Small intestine (tissue), 7 donors: ENCODE measurements around the gene HRH4. TPM values are rescaled to one million over a fixed set of nuclear protein-coding genes. Genes with fewer than 3 reads are reported as not detected.

Experiments used
- DNase-seq, 2 donors: peaks; one replicate each; pipeline versions ENCODE4 v3.0.0 to v3.0.0-alpha.2; 2013
- FAIRE-seq: peaks from 2 replicates; lab custom pipeline; 2012; peaks lifted over from hg19 to GRCh38; lab: Jason Lieb, UNC
- H3K27ac ChIP-seq, 3 donors: one replicate each; pipeline ENCODE4 v1.5.1; 2013; ENCODE audit warnings: low read length in 2 of 3, mild to moderate bottlenecking in 2 of 3, control low read depth in 1 of 3, inconsistent platforms in 1 of 3, low read depth in 1 of 3, moderate library complexity in 1 of 3
- H3K27me3 ChIP-seq, 3 donors: one replicate each; pipeline ENCODE4 v1.6.1; 2013; ENCODE audit warnings: low read length in 3 of 3, inconsistent platforms in 1 of 3; ENCODE audit not compliant: control insufficient read depth in 3 of 3, insufficient read depth in 3 of 3
- H3K36me3 ChIP-seq, 3 donors: one replicate each; pipeline ENCODE4 v1.6.1; 2013; ENCODE audit warnings: low read length in 3 of 3, inconsistent platforms in 1 of 3, low read depth in 1 of 3, mild to moderate bottlenecking in 1 of 3, moderate library complexity in 1 of 3; ENCODE audit not compliant: control insufficient read depth in 3 of 3, insufficient read depth in 2 of 3
- H3K4me1 ChIP-seq, 3 donors: one replicate each; pipeline ENCODE4 v1.6.1; 2013; ENCODE audit warnings: low read length in 2 of 3, inconsistent platforms in 1 of 3, low read depth in 1 of 3, mild to moderate bottlenecking in 1 of 3, moderate library complexity in 1 of 3; ENCODE audit not compliant: control insufficient read depth in 3 of 3, insufficient read depth in 2 of 3
- H3K4me3 ChIP-seq, 3 donors: one replicate each; pipeline ENCODE4 v1.5.1; 2013; ENCODE audit warnings: low read length in 3 of 3, control low read depth in 1 of 3, inconsistent platforms in 1 of 3, low read depth in 1 of 3, mild to moderate bottlenecking in 1 of 3, moderate library complexity in 1 of 3
- H3K9me3 ChIP-seq, 2 donors: one replicate each; pipeline ENCODE4 v1.6.1; 2013; ENCODE audit warnings: low read depth in 1 of 2, low read length in 1 of 2; ENCODE audit not compliant: control insufficient read depth in 2 of 2, insufficient read depth in 1 of 2
- WGBS, 3 donors: extraction: QIAGEN DNeasy Blood & Tissue Kit; methylation state at CpG; one replicate each; pipeline ENCODE4 v1.1.7; 2013; 5-methylcytosine and 5-hydroxymethylcytosine counted together
- polyA plus RNA-seq, 4 donors: library from polyadenylated mRNA; stranded (reverse) in 3 of 4; unstranded in 1 of 4; fragments of 200-250 nt in 3 of 4; fragments of 120-200 nt in 1 of 4; gene quantifications; one replicate each; pipeline versions ENCODE4 v1.2.1 to v1.2.3, GENCODE V29; 2013
- donor health status: healthy with polysubstance abuse.
- donor health status: control.
- donor health status: control.
- donor health status: Bipolar disorder and iron deficiency.
- donor health status: healthy.

Gene HRH4
- polyA plus RNA-seq, 4 donors = 0.03 TPM; not detected in 3

DNA sequence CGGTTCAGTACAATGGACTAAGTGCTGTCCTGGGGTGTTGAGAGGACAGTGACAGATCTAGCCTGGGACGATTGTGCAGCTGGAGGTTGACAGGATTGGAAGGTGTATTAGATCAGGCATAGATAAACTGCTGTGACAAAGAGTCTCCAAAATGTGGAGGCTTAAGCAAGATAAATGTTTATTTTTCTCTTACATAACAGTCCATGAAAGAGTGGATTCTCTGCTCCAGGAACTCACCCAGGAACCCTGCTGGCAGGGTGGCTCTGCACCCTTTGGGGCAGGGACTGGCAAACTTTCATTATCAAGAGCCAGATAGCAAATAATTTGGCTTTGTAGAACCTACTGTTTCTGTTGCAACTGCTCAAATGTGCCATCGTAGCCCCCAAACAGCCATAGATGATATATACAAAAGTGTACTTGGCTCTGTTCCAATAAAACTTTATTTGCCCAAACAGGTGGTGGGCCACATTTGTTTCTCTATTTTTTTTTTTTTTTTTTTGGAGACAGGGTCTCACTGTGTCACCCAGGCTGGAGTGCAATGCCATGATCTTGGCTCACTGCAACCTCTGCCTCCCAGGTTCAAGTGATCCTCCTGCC, 9.7 kb downstream of the HRH4 start:
- 83 to 88% (median 88%) methylated on average over 3 of the region's 3 CpGs for WGBS, 3 donors
- Histone ChIP-seq H3K4me3 (no peak overlapping the region), H3K9me3 (no peaks in the 10 kb centered on the region), H3K27ac (no peak overlapping the region), H3K36me3 (no peaks in the 10 kb centered on the region), H3K4me1 (no peaks in the 10 kb centered on the region), H3K27me3 (no peaks in the 10 kb centered on the region)
- DNase-seq (no peak), FAIRE-seq (no peak)

DNA sequence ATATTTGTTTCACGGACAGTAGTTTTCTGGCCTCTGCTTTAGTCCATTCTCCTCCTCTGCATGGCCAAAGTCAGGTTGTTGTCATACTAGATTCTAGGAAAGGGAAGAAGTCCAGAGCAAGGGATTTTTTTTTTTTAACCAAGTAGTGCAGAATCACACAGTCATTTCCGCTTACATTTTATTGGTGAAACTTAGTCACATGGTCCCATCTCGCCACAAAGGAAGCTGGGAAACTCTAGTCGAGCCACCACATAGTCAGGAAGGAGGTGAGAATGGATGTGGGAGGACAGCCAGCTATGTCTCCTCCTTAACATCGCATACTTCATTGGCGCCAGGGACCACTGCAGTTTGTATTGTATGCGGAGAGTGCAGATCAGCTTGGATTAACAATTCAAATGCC, 10.4 kb downstream of the HRH4 start:
- H3K27me3 ChIP-seq = no peaks in the 10 kb centered on the region
- H3K4me1 ChIP-seq = no peaks in the 10 kb centered on the region
- FAIRE-seq (no peak), DNase-seq (no peak)
- H3K36me3 ChIP-seq = no peaks in the 10 kb centered on the region
- no peaks in the 10 kb centered on the region for H3K9me3 ChIP-seq
- H3K4me3 ChIP-seq = no peak overlapping the region
- WGBS, 3 donors = 91 to 92% (median 92%) methylated on average over 7 of the region's 7 CpGs
- H3K27ac ChIP-seq = no peak overlapping the region

DNA sequence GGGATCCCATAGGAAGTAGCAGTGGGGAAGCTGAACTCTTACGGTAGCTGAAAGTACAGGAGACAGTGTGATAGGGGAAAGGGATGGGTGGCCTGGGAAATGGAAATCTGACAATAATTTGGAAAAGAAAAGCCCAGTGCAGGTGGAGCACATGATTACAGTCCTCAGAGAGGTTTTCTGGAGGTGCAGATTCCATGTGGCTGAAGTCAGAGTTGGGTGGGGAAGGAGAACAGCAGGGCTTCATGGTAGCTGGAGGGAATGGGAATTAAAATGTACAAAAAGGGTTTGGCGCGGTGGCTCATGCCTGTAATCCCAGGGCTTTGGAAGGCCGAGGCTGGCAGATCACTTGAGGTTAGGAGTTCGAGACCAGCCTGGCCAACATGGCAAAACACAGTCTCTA, 12.2 kb downstream of the HRH4 start:
- Histone ChIP-seq H3K4me3 (no peak overlapping the region), H3K27me3 (no peaks in the 10 kb centered on the region), H3K4me1 (no peaks in the 10 kb centered on the region), H3K27ac (no peak overlapping the region), H3K9me3 (no peaks in the 10 kb centered on the region), H3K36me3 (no peaks in the 10 kb centered on the region)
- FAIRE-seq (no peak), DNase-seq (no peak)
- 87 to 97% (median 91%) methylated on average over 5 of the region's 5 CpGs for WGBS, 3 donors

DNA sequence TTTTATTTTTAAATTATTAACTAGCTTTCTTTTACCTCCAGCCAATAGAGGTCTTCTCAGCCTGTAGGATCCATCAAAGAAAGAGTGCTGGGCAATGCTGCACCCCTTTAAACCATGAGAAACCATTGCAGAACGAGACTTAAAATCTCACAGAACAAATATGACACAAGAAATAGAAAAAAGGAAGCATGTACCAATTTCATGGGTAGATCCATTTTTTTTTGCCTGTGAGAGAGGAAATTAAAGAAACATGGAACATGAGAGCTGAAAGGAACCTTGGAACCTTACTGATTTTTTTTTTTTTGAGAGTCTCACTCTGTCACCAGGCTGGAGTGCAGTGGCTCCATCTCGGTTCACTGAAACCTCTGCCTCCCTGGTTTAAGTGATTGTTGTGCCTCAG, 14.0 kb downstream of the HRH4 start:
- Histone ChIP-seq H3K36me3 (no peaks in the 10 kb centered on the region), H3K4me1 (no peaks in the 10 kb centered on the region), H3K9me3 (no peaks in the 10 kb centered on the region), H3K27ac (no peak overlapping the region), H3K4me3 (no peak overlapping the region), H3K27me3 (no peaks in the 10 kb centered on the region)
- no peak for FAIRE-seq
- WGBS, 3 donors = 69 to 84% (median 75%) methylated on average over 2 of the region's 2 CpGs
- DNase-seq = no peak

DNA sequence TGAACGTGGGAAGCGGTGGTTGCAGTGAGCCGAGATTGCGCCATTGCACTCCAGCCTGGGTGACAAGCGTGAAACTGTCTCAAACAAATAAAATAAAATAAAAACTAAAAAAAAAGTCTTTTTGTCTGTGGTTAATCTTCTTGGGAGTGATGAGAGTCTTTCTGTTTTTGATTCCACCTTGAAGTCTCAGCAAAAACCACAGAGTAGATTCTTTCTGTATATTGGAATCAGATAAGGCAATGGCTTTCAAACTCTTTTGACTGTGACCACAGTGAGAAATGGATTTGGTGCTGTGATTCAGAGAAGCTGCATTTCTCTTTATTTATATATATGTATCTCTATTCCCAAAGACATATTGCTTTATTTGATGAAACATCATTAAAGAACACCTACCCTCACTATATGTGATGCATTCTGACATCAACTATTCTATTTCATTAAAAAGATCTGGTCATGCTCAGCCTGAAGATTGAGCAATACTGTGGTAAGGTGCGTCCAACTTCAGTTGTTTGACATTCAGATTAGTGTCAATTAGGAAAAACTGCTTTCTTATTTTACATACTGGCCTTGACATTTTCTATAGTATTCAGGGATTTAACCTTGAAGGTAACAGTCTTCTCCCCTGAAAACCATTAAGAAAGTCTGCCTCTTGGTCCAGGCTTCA, 15.6 kb downstream of the HRH4 start:
- Histone ChIP-seq H3K9me3 (peaks cover 0 to 3% of the 10 kb centered on the region in 2 donors), H3K4me3 (no peak overlapping the region), H3K27me3 (no peaks in the 10 kb centered on the region), H3K4me1 (no peaks in the 10 kb centered on the region), H3K27ac (no peak overlapping the region), H3K36me3 (no peaks in the 10 kb centered on the region)
- FAIRE-seq (no peak), DNase-seq (no peak)
- WGBS, 3 donors = 85 to 92% (median 89%) methylated on average over 6 of the region's 6 CpGs

DNA sequence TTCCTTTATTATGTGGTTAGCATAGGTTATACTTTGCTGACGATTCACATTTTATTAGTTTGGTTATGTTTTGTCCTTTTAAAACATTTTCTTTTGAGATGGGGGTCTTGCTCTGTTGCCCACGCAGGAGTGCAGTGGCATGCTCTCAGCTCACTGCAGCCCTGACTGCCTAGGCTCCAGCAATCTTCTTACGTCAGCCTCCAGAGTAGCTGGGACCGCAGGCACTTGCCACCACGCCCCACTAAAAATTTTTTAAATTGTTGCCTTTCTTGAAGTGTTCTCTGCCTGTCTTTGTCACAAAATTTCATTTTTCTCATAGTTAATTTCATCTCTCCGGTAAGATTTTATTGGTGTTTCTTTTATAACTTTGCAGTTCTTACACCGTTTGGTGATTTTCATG, 18.9 kb downstream of the HRH4 start:
- DNase-seq = no peak
- WGBS, 3 donors = 83 to 86% (median 85%) methylated on average over 7 of the region's 7 CpGs
- Histone ChIP-seq H3K27me3 (no peaks in the 10 kb centered on the region), H3K36me3 (no peaks in the 10 kb centered on the region), H3K27ac (no peak overlapping the region), H3K9me3 (peaks cover 0 to 3% of the 10 kb centered on the region in 2 donors), H3K4me3 (no peak overlapping the region), H3K4me1 (no peaks in the 10 kb centered on the region)
- no peak for FAIRE-seq

DNA sequence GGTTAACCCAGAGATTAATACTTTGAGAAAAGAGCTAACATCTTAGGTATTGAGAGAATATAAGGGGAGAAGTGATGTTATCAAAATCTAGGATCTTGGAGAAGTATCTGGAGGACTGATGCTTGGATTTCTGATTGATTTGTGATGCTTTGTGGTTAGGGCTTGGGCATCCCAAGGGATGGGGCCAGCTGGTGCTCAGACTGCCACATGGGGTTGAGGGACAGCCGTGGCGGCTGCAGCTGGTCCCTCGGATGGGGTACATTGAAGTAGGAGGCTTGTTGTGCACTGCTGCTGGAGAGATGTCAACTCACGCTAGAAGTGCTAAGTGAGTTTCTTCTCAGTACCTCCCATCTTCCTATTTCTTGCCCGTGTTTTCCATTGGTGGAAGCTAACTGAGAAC, 22.4 kb downstream of the HRH4 start:
- FAIRE-seq (no peak), DNase-seq (no peak)
- Histone ChIP-seq H3K36me3 (no peaks in the 10 kb centered on the region), H3K4me1 (no peaks in the 10 kb centered on the region), H3K27me3 (peaks cover 0 to 4% (median 0%) of the 10 kb centered on the region in 3 donors), H3K9me3 (peaks cover 0 to 3% of the 10 kb centered on the region in 2 donors), H3K4me3 (no peak overlapping the region), H3K27ac (no peak overlapping the region)
- 92 to 93% (median 93%) methylated on average over 5 of the region's 5 CpGs for WGBS, 3 donors

DNA sequence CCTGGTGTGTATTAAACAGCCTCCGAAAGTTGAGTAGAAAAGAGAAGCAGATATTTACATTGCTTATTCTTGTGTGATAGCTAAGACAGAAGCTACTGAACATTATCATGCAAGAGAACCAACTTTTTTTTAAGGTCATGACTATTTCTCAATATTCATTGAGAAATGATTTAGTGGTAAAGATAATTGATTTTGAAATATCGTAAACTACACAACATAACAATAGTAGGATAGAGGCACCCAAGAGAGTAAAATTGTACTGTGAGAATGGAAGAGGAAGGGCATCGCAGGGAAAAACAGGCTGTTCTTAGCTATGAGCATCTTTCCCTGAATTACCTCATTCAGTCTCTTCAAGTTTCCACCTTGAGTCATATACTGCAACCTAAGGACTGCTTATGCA, 25.2 kb downstream of the HRH4 start:
- H3K4me1 ChIP-seq = no peaks in the 10 kb centered on the region
- no peaks in the 10 kb centered on the region for H3K36me3 ChIP-seq
- peaks cover 0 to 4% (median 0%) of the 10 kb centered on the region in 3 donors for H3K27me3 ChIP-seq
- 87 to 95% (median 95%) methylated on average over 3 of the region's 3 CpGs for WGBS, 3 donors
- H3K9me3 ChIP-seq = no peaks in the 10 kb centered on the region
- H3K4me3 ChIP-seq = no peak overlapping the region
- no peak overlapping the region for H3K27ac ChIP-seq
- no peak for DNase-seq
- no peak for FAIRE-seq
